BLaER1 treated with 17β-estradiol and CSF1 and Interleukin-3, amounts not matched to agents 10 nM and 100 nM (cell line): ENCODE results near the gene RGS12.

Experiments used
- H3K27ac ChIP-seq, 11 experiments: shearing (Covaris generic); formaldehyde crosslinking; 2 replicates each; pipeline ENCODE4 v1.8.1; 2022
- H3K27me3 ChIP-seq, 11 experiments: shearing (Covaris generic); formaldehyde crosslinking; 2 replicates each; pipeline ENCODE4 v1.8.1; 2022
- H3K36me3 ChIP-seq, 11 experiments: shearing (Covaris generic); formaldehyde crosslinking; 2 replicates each; pipeline ENCODE4 v1.8.1; 2022
- H3K4me1 ChIP-seq, 10 experiments: shearing (Covaris generic); formaldehyde crosslinking; 2 replicates each; pipeline ENCODE4 v1.8.1; 2022
- H3K4me2 ChIP-seq, 11 experiments: shearing (Covaris generic); formaldehyde crosslinking; 2 replicates each; pipeline ENCODE4 v1.8.1; 2022
- H3K4me3 ChIP-seq, 10 experiments: shearing (Covaris generic); formaldehyde crosslinking; 2 replicates each; pipeline ENCODE4 v1.8.1; 2022
- H3K9ac ChIP-seq, 11 experiments: shearing (Covaris generic); formaldehyde crosslinking; 2 replicates each; pipeline ENCODE4 v1.8.1; 2022
- H3K9me3 ChIP-seq, 11 experiments: shearing (Covaris generic); formaldehyde crosslinking; replicated peaks in 1 of 11; 2 replicates each; pipeline ENCODE4 v1.8.1; 2022
- H4K20me1 ChIP-seq, 11 experiments: shearing (Covaris generic); formaldehyde crosslinking; 2 replicates each; pipeline ENCODE4 v1.8.1; 2022
- Cebpa-rat ChIP-seq, 11 experiments: shearing (Covaris generic); IDR thresholded peaks; 2 replicates each; pipeline ENCODE4 v1.8.1; 2022

RGS12 gene

GRCh38 chr4:3342182-3342854, 49.5 kb downstream of the RGS12 start:
- Histone ChIP-seq H3K4me1 (peaks cover 20 to 93% (median 82%) of the 10 kb centered on the region in 10 experiments), H3K27me3 (no peaks in the 10 kb centered on the region), H4K20me1 (peaks cover 0 to 91% (median 79%) of the 10 kb centered on the region in 11 experiments; a peak in 20 of 22 replicates), H3K27ac (peak overlapping the region in 7 of 11 experiments; percentile 6 to 51 (median 44); a peak in 9 of 22 replicates), H3K9me3 (no peaks in the 10 kb centered on the region), H3K4me3 (peak overlapping the region in 2 of 10 experiments; percentile 6 to 54; a peak in 4 of 20 replicates), H3K9ac (peak overlapping the region in 6 of 11 experiments; percentile 2 to 48 (median 21); a peak in 5 of 22 replicates), H3K4me2 (peak overlapping the region; percentile 53 to 89 (median 78)), H3K36me3 (peaks cover 18 to 46% (median 26%) of the 10 kb centered on the region in 11 experiments)
- TF ChIP-seq Cebpa-rat (IDR thresholded peaks at IDR 0.05): no peak
